ES-I3 (cell line): ENCODE measurements around the gene AGPAT3.

Source experiments
- H3K36me3 ChIP-seq: 2 replicates; pipeline ENCODE4 v1.6.1; 2013; ENCODE audit warnings: mild to moderate bottlenecking, low read length, control low read depth, moderate library complexity; ENCODE audit not compliant: insufficient read depth
- H3K4me1 ChIP-seq: 2 replicates; pipeline ENCODE4 v1.6.1; 2013; ENCODE audit warnings: mild to moderate bottlenecking, control low read depth, low read length; ENCODE audit not compliant: insufficient read depth
- H3K9ac ChIP-seq: 2 replicates; pipeline ENCODE4 v1.6.1; 2013; ENCODE audit warnings: low read depth, mild to moderate bottlenecking, low read length, moderate library complexity
- H3K9me3 ChIP-seq: 2 replicates; pipeline ENCODE4 v1.6.1; 2013; ENCODE audit warnings: mild to moderate bottlenecking, low read length, moderate library complexity; ENCODE audit not compliant: control insufficient read depth, insufficient read depth

Gene AGPAT3

GRCh38 chr21:43939443-43940328 is 74.7 kb downstream of the AGPAT3 start:
- Histone ChIP-seq H3K36me3 (no peaks in the 10 kb centered on the region), H3K4me1 (no peaks in the 10 kb centered on the region; the same call in 1 of the 2 replicates), H3K9ac (no peak overlapping the region), H3K9me3 (no peaks in the 10 kb centered on the region)

DNA sequence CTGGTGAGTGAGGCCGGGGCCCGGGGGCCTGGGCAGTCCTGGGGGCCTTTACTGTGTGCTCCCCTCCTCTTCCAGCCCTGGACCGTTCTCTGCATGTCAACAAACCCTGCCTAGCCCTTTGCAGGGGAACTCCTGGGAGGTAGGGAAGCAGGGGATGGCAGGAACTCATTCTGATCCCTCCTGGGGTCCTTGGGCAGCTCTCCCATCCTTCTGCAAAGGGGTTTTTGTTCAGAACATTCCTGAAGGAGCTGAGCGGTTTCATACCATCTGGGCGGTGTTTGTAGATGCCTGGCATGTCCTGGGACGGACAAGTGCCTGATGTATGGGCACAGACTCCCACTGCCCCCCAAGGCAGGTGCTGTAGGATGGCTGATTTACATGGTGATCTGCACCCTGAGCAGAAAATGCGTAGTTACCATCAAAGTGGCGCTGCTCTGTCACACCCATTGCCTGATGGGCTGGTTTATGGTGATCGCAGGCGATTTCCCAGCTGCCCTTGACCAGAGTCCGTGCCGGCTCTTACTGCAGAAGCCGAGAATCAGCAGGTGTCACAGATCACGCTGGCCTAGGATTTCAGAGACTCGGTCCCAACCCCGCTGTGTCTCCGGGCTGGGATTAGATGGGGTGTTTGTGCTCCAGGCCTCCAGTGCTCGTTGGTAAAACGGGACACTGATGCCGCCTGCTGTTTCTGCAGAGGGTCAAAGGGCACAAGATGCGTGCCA is 75.5 kb downstream of the AGPAT3 start:
- Histone ChIP-seq H3K9me3 (no peaks in the 10 kb centered on the region), H3K9ac (no peak overlapping the region), H3K36me3 (no peaks in the 10 kb centered on the region), H3K4me1 (no peaks in the 10 kb centered on the region; the same call in 1 of the 2 replicates)

- no peaks in the 10 kb centered on the region; the same call in 1 of the 2 replicates for H3K4me1 ChIP-seq
- H3K36me3 ChIP-seq: no peaks in the 10 kb centered on the region
- no peaks in the 10 kb centered on the region for H3K9me3 ChIP-seq
- H3K9ac ChIP-seq: no peak overlapping the region
These were observed 77.2 kb downstream of the AGPAT3 start for GRCh38 chr21:43942201-43942600.

DNA sequence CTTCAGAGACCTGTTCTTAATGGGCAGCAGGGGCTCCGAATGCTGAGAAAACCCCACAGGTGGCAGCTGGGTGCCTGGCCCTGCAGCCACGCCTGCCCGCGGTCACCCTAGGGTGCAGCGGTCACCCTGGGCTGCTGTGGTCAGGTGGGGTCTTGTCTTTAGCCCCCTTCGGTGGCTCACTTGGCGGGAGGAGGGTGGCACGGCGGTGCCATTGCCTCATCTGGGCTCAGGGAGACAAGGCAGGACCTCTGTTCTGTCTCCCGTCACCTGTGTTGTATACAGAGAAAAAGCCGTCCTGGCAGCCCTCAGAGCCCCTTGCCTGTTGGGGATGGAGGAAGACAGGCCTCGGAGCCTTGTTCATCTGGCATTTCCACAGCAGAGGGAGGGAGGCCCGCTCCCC is 77.6 kb downstream of the AGPAT3 start:
- Histone ChIP-seq H3K9me3 (no peaks in the 10 kb centered on the region), H3K4me1 (no peaks in the 10 kb centered on the region; the same call in 1 of the 2 replicates), H3K9ac (no peak overlapping the region), H3K36me3 (no peaks in the 10 kb centered on the region)

DNA sequence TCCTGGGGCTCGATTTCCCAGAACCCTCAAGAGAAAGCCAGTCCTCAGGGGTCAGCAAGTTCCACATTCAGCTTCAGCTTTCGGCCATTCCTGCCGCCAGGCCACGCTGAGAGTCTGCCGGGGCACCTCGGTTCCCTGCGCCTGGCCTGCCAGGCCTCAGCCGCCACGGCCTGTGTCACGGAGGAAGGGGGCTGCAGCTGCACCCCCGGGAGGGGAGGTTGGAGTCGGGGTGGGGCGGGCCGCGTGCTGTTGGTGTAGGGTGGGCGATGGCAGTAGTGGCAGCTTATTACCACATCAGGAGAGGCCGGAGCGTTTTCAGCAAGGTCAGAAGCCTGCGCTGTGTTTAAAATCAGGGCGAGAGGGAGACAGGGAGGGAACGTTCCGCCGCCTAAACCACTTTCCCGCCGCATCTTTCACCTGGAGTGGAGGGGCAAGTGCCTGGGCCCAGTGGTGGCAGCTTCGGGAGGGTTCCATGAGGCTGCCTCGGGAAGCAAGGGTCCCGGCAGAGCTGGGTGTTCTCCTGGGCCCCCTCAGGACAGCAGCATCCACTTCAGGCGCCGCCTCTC is 78.6 kb downstream of the AGPAT3 start:
- Histone ChIP-seq H3K4me1 (no peaks in the 10 kb centered on the region; the same call in 1 of the 2 replicates), H3K9ac (no peak overlapping the region)

DNA sequence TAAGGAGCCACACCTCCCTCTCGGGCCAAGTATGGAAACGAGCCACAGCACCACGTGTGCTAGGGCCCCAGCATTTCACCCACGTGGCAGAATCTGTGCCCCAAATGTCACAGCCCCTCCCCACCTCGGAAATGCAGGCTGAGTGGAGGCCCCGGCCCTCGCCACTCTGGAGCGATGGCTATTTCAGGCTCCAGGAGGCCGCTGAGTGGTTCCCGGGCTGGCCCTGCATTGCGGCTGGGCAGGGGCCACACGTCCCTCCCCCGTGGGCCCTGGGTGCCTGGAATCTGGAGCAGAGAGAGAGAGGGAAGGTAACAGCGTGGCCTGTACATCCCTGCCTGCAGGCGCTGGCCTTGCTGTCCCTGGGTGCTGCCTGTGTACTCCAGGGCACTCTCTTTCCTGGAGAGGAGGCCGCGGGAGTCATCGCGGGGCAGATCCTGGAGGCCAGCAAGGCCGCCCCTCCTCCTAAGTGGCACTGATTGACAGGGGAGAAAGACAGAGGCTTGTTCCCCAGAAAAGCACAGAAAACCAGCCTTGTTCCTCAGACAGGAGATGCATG is 79.1 kb downstream of the AGPAT3 start:
- no peaks in the 10 kb centered on the region; the same call in 1 of the 2 replicates for H3K9me3 ChIP-seq
- H3K36me3 ChIP-seq: no peaks in the 10 kb centered on the region
- no peaks in the 10 kb centered on the region for H3K4me1 ChIP-seq
- no peak overlapping the region for H3K9ac ChIP-seq

More for the DNA sequence above, 78.6 kb downstream of the AGPAT3 start:
- Histone ChIP-seq H3K36me3 (no peaks in the 10 kb centered on the region), H3K9me3 (no peaks in the 10 kb centered on the region)

DNA sequence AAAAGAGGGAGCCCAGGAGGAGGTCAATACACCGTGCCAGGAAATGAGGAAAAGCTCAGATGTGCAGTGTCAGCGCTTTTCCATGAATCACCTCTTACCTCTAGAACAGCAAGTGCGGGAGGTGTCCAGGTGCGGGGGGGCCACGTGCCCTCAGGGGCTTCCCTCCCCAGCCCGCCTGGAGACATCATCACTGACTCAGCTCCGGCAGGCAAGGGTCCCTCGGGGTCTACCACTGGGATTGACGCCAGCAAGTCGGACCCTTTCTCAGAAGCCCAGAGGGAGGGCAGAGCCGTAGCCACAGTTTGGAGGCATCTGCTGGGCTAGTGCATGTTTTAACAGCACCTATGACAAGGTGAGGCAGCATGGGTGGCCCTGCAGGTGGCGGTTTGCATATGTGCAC is 79.7 kb downstream of the AGPAT3 start:
- no peaks in the 10 kb centered on the region; the same call in 1 of the 2 replicates for H3K9me3 ChIP-seq
- no peaks in the 10 kb centered on the region for H3K36me3 ChIP-seq
- no peaks in the 10 kb centered on the region for H3K4me1 ChIP-seq
- no peak overlapping the region for H3K9ac ChIP-seq

DNA sequence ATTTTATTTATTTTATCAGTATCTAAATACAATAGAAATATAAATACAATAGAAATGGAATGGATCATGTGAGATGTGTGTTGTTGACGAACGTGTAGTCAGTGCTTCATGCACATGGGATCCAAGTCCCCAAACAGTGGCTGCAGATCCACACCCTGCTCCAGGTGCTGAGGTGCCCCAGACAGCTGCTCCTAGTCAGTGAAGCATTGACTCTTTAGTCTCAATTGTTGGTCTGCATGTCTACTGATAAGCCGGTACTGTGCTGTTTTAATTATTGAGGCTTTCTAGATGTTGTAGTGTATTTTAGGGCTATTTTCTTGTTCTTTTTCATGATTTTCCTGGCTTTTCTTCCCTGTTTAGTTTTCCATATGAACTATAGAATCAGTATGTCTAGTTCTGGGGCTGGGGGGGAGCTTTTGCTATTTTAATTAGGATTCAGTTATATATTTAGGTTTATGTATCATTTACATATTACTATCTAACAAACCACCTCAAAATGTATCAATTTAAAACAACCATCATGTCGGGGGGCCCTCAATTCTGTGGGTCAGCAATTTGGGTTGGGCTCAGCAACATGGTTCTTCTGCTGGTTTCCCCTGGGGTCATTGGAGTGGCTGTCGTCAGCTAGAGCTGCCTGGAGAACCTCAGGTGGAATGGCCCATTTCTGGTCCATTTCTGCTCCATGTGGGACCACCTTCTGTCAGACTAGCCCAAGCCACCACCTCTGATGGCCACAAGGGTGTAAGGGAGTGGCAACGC is 83.9 kb downstream of the AGPAT3 start:
- Histone ChIP-seq H3K4me1 (no peaks in the 10 kb centered on the region), H3K9ac (no peak overlapping the region), H3K36me3 (no peaks in the 10 kb centered on the region), H3K9me3 (no peaks in the 10 kb centered on the region; the same call in 1 of the 2 replicates)

GRCh38 chr21:43949499-43950208 is 84.6 kb downstream of the AGPAT3 start:
- Histone ChIP-seq H3K36me3 (no peaks in the 10 kb centered on the region), H3K9ac (no peak overlapping the region), H3K9me3 (no peaks in the 10 kb centered on the region; the same call in 1 of the 2 replicates)

GRCh38 chr21:43950481-43950880 is 85.5 kb downstream of the AGPAT3 start:
- Histone ChIP-seq H3K9ac (no peak overlapping the region), H3K4me1 (no peaks in the 10 kb centered on the region), H3K36me3 (no peaks in the 10 kb centered on the region), H3K9me3 (no peaks in the 10 kb centered on the region; the same call in 1 of the 2 replicates)

More at GRCh38 chr21:43949499-43950208, 84.6 kb downstream of the AGPAT3 start:
- H3K4me1 ChIP-seq: no peaks in the 10 kb centered on the region

GRCh38 chr21:43950936-43951335 is 85.9 kb downstream of the AGPAT3 start:
- no peaks in the 10 kb centered on the region for H3K36me3 ChIP-seq
- H3K9me3 ChIP-seq: no peaks in the 10 kb centered on the region; the same call in 1 of the 2 replicates
- no peaks in the 10 kb centered on the region for H3K4me1 ChIP-seq
- H3K9ac ChIP-seq: no peak overlapping the region

DNA sequence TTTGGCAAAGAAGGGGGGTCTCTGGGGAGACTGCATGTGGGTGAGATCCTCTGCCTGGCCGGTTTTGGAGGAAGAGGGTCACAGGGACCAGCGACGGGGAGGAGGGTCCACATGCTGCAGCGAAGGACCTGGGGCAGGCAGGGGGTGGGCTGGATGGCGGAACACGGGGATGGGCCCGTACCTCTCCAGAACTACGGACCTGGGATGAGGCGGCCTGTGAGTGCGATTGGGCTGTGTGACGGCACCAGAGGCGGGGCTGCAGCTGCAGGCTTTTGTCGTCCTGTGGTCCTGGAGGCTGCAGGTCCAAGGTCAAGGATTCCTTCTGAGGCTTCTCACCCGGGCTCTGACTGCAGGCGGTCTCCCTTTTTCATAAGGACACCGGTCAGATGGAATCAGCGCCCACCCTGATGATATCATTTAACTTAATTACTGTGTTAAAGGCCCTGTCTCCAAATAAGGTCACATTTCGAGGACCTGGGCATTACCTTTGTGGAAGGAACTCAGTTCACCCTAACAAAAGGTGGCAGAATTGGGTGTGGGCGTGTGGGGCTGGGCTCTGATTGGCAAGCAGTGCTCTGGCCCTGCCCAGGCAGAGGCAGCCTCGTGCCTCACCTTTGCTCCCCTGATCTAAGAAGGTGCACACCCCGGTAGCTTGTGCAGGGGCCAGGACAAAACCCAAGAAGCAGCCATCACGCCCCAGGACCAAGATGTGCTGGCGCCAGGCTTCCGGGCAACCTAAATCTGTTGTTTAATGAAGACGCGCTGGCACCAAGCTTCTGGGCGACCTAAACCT is 87.1 kb downstream of the AGPAT3 start:
- Histone ChIP-seq H3K4me1 (no peaks in the 10 kb centered on the region), H3K36me3 (no peaks in the 10 kb centered on the region)

More for the DNA sequence above, 87.1 kb downstream of the AGPAT3 start:
- Histone ChIP-seq H3K9me3 (no peaks in the 10 kb centered on the region; the same call in 1 of the 2 replicates), H3K9ac (no peak overlapping the region)
